ENCODE results near the gene SPATA2. TPM values are rescaled to one million over a fixed set of nuclear protein-coding genes. Genes with fewer than 3 reads are reported as not detected.
A peak's percentile ranks its signal among the peaks of the same experiment; 100 is the strongest.

SPATA2 gene
- total RNA-seq, 1 donor: 3.3 TPM

DNA sequence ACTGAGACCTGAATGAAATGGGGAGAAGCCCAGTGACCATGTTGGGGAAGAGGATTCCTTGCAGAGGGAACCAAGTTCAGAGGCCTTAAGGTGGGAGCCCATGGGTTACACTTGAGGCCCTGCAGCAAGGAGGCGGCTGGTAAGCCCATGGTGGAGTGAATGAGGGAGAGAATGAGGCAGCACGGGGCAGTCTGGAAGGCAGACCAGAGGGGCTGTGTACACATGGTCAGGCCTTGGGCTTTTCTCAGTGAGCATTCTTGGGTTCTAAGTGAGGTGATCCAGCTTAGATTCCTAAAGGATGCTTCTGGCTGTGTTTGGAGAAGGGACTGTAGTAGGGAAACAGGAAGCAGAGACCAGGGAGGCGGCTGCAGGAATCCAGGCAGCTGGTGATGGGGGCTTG lies 39.8 kb upstream of the SPATA2 start:
- no peak overlapping the region for H3K4me2 ChIP-seq (ENCODE audit: insufficient read depth, low read length)
- H3K27me3 ChIP-seq (ENCODE audit: insufficient read depth, low read length): no peaks in the 10 kb centered on the region
- TF ChIP-seq, protein P1, sequence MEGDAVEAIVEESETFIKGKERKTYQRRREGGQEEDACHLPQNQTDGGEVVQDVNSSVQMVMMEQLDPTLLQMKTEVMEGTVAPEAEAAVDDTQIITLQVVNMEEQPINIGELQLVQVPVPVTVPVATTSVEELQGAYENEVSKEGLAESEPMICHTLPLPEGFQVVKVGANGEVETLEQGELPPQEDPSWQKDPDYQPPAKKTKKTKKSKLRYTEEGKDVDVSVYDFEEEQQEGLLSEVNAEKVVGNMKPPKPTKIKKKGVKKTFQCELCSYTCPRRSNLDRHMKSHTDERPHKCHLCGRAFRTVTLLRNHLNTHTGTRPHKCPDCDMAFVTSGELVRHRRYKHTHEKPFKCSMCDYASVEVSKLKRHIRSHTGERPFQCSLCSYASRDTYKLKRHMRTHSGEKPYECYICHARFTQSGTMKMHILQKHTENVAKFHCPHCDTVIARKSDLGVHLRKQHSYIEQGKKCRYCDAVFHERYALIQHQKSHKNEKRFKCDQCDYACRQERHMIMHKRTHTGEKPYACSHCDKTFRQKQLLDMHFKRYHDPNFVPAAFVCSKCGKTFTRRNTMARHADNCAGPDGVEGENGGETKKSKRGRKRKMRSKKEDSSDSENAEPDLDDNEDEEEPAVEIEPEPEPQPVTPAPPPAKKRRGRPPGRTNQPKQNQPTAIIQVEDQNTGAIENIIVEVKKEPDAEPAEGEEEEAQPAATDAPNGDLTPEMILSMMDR (IDR thresholded peaks at IDR 0.05; ENCODE audit: extremely low read depth, low read depth, low read length): no peak
- DNase-seq (ENCODE audit: insufficient read length, low spot score, missing footprints): no peak
- peaks cover 5% of the 10 kb centered on the region for H3K79me2 ChIP-seq (ENCODE audit: insufficient read depth, low read length)
- H3K9me3 ChIP-seq (ENCODE audit: low read depth, low read length): no peaks in the 10 kb centered on the region
- H3K36me3 ChIP-seq (ENCODE audit: insufficient read depth, low read length): peaks cover 48% of the 10 kb centered on the region
- H3K4me3 ChIP-seq (ENCODE audit: insufficient read depth, low read length): no peak overlapping the region
- H2AFZ ChIP-seq (ENCODE audit: low read length): no peak overlapping the region
- no peak overlapping the region for H3K27ac ChIP-seq (ENCODE audit: low read depth, low read length)
- peaks cover 22% of the 10 kb centered on the region for H3K4me1 ChIP-seq (ENCODE audit: insufficient read depth, low read length)
- H4K20me1 ChIP-seq (ENCODE audit: insufficient read depth, low read length): peaks cover 21% of the 10 kb centered on the region

DNA sequence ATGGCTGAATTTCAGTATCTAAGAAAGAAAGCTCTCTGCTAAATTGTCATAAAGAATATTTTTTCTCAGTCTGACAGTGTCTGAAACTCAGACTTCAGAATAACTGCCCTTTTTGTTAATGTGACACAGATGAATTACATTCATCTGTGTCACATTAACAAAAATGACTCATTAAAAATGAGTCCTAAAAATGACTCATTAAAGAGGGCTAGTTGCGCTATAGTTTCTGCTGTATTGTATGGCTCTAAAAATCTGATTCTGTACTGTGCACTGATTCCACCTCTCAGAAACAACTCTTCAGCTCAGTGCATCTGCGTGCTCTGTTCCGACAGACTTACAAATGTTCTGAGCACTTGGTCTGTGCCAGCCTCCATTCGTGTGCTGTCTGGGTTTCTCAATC lies 35.8 kb upstream of the SPATA2 start:
- no peak overlapping the region for H3K4me3 ChIP-seq (ENCODE audit: insufficient read depth, low read length)
- H4K20me1 ChIP-seq (ENCODE audit: insufficient read depth, low read length): peaks cover 21% of the 10 kb centered on the region
- peaks cover 71% of the 10 kb centered on the region for H3K36me3 ChIP-seq (ENCODE audit: insufficient read depth, low read length)
- TF ChIP-seq, protein P1 (IDR thresholded peaks at IDR 0.05; ENCODE audit: extremely low read depth, low read depth, low read length): no peak
- H2AFZ ChIP-seq (ENCODE audit: low read length): no peak overlapping the region
- H3K27me3 ChIP-seq (ENCODE audit: insufficient read depth, low read length): no peaks in the 10 kb centered on the region
- peaks cover 42% of the 10 kb centered on the region for H3K4me1 ChIP-seq (ENCODE audit: insufficient read depth, low read length)
- H3K79me2 ChIP-seq (ENCODE audit: insufficient read depth, low read length): peaks cover 14% of the 10 kb centered on the region
- H3K27ac ChIP-seq (ENCODE audit: low read depth, low read length): peak overlapping the region; percentile 74
- DNase-seq (ENCODE audit: insufficient read length, low spot score, missing footprints): peak; percentile 85
- peak overlapping the region; percentile 31 for H3K4me2 ChIP-seq (ENCODE audit: insufficient read depth, low read length)
- no peaks in the 10 kb centered on the region for H3K9me3 ChIP-seq (ENCODE audit: low read depth, low read length)

DNA sequence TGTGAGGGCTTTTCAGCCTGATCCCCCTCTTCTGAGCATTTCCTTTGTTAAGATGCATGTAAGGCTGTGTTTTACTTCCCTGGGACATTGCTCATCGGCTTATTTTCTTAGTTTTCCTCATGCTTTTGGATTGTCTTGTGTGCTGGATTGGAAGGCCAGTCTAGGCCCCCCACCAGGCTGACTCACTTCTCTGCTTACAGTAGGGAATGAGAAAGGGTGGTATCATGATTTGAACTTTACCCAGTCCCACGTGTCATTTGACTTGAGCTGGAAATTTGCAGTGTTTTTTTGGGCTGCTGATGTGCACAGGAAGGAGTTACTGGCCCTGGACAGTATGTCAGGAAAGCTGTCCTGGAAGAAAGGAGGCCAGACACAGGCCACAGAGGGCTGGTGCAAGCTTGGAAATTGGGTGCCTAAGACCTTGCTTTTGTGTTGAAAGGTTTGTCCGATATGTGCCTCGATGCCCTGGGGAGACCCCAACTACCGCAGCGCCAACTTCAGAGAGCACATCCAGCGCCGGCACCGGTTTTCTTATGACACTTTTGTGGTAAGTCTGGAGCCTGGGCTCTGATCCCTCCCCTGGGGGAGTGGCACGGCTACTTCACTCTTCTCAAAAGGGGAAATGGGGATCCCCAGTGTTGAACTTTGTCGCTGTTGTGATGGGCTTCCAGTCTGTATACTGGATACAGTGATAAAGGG lies 33.6 kb upstream of the SPATA2 start:
- TF ChIP-seq, protein P1 (IDR thresholded peaks at IDR 0.05; ENCODE audit: extremely low read depth, low read depth, low read length): no peak
- Histone ChIP-seq H4K20me1 (ENCODE audit: insufficient read depth, low read length) (peaks cover 20% of the 10 kb centered on the region), H3K79me2 (ENCODE audit: insufficient read depth, low read length) (peaks cover 31% of the 10 kb centered on the region), H3K27me3 (ENCODE audit: insufficient read depth, low read length) (no peaks in the 10 kb centered on the region), H3K36me3 (ENCODE audit: insufficient read depth, low read length) (peaks cover 72% of the 10 kb centered on the region), H3K9me3 (ENCODE audit: low read depth, low read length) (no peaks in the 10 kb centered on the region), H3K4me1 (ENCODE audit: insufficient read depth, low read length) (peaks cover 42% of the 10 kb centered on the region), H2AFZ (ENCODE audit: low read length) (no peak overlapping the region), H3K4me3 (ENCODE audit: insufficient read depth, low read length) (no peak overlapping the region), H3K4me2 (ENCODE audit: insufficient read depth, low read length) (peak overlapping the region; percentile 46), H3K27ac (ENCODE audit: low read depth, low read length) (peak overlapping the region; percentile 78)
- peak; percentile 95 for DNase-seq (ENCODE audit: insufficient read length, low spot score, missing footprints)

DNA sequence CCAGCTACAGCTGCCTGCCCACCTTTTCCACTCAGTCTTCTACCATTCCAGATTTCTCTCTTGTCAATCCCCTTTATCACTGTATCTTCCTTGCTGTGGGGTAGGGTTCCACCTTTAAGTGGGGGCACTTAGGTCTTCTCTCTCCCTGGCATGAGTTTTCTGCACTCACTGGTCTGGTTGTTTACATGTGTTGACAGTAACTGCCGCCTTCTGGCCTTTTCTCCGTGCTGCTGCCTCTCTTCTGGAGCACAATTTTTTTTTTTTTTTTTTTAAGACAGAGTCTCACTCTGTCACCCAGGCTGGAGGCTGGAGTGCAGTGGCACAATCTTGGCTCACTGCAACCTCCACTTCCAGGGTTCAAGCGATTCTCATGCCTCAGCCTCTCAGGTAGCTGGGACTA lies 32.8 kb upstream of the SPATA2 start:
- H3K4me1 ChIP-seq (ENCODE audit: insufficient read depth, low read length): peaks cover 42% of the 10 kb centered on the region
- peaks cover 17% of the 10 kb centered on the region for H4K20me1 ChIP-seq (ENCODE audit: insufficient read depth, low read length)
- H2AFZ ChIP-seq (ENCODE audit: low read length): no peak overlapping the region
- H3K27ac ChIP-seq (ENCODE audit: low read depth, low read length): peak overlapping the region; percentile 78
- TF ChIP-seq, protein P1 (IDR thresholded peaks at IDR 0.05; ENCODE audit: extremely low read depth, low read depth, low read length): no peak
- peaks cover 35% of the 10 kb centered on the region for H3K79me2 ChIP-seq (ENCODE audit: insufficient read depth, low read length)
- peaks cover 69% of the 10 kb centered on the region for H3K36me3 ChIP-seq (ENCODE audit: insufficient read depth, low read length)
- no peaks in the 10 kb centered on the region for H3K9me3 ChIP-seq (ENCODE audit: low read depth, low read length)
- no peak overlapping the region for H3K4me3 ChIP-seq (ENCODE audit: insufficient read depth, low read length)
- DNase-seq (ENCODE audit: insufficient read length, low spot score, missing footprints): no peak
- H3K4me2 ChIP-seq (ENCODE audit: insufficient read depth, low read length): no peak overlapping the region
- no peaks in the 10 kb centered on the region for H3K27me3 ChIP-seq (ENCODE audit: insufficient read depth, low read length)

All from osteoblast (primary cell).